T-helper 1 cell treated with Interleukin-12 subunit alpha and Interleukin-12 subunit beta and Interleukin-4 antibody, amounts not matched to agents 30 ng/mL and 1 ng/mL, for 36 hours (primary cell): Measurements from ENCODE around the gene PLPPR5. TPM values are rescaled to one million over a fixed set of nuclear protein-coding genes. Genes with fewer than 3 reads are reported as not detected.

Experiments used
- intact Hi-C: fragments of 100-400 bp; cut with micrococcal nuclease; formaldehyde crosslinking; loops from one replicate; pipeline ENCODE4 v1.15.1; 2024
- total RNA-seq: library from RNA; stranded (reverse); gene quantifications from 2 replicates; pipeline ENCODE4 v1.2.3, GENCODE V29; 2022

Gene PLPPR5
- total RNA-seq, 1 donor from 2014 or later: not detected

DNA sequence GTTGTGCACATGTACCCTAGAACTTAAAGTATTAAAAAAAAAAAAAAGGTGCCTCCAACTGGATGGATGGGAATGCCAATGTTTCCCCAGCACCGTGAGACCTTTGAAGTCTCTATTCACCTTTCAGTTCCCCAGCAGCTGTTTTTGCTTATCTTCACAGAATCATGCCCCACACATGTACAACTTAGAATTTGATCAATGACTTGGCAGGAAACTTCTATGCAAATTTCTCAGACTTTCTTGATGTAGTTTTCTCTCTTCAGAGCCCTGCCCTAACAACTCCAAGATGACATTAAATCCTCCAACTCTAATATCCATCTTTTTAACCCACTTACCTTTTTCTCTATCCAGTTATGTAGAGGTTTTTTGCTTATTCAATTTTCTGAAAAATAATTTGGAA is 144.3 kb downstream of the PLPPR5 start:
- intact Hi-C loops: no loop called here

DNA sequence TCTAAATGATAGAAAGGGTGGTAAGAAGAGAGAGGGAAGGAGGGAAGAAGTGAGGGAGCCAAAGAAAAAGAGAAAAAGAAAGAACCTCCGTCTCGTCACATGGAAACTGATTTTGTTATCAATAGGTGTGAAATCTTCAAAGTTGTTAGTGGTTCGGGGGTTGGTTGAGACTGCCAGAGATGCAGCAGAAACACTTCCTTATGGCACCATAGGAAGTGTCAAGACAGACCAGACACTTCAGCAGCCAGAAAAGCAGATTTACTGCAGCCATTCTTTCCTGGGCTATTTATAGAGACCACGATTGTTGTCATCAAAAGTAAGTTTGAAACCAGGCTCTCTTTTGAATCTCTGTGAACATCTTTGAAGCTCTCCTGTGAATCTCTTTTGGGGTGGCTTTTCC is 150.5 kb downstream of the PLPPR5 start:
- intact Hi-C loops: no loop called here

DNA sequence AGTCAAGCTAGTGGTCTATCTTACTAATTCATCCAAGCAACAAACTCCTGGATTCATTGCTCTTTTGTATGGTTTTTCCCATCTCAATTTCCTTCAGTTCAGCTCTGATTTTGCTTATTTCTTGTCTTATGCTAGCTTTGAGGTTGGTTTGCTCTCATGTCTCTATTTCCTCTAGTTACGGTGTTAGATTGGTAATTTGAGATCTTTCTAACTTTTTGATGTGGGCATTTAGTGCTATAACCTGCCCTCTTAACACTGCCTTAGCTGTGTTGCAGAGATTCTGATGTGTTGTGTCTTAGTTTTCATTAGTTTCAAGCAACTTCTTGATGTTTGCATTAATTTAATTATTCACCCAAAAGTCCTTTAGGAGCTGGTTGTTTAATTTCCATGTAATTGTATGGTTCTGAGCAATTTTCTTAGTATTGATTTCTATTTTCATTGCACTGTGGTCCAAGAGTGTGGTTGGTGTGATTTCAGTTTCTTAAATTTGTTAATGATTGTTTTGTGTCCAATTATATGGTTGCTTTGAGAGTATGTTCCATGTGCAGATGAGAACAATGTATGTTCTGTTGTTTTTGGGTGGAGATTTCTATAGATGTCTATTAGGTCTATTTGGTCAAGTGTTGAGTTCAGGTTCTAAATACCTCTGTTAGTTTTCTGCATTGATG is 154.6 kb downstream of the PLPPR5 start:
- intact Hi-C loops: no loop called here

DNA sequence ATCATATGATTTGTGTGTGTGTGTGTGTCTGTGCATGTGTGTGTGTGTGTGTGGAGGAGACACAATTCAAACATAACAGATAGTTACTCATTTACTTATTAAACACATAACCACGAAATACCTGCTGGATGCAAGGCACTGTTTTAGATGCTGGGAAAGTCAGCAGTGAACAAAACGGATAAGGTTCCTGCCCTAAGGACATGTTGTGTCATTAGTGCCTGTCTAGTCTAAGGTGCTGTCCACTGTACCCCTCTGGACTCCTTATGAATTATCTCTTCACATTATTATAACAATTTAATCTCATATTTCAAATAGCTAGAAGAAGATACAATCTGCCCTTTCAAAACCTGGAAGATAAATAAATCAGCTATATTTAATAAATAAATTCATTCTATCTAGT is 162.4 kb downstream of the PLPPR5 start:
- intact Hi-C loops: no loop called here
